HG02642 (cell line): ENCODE measurements around the gene TLR1.

ENCODE experiments used
- ATAC-seq: cut with Tn5 transposase; IDR thresholded peaks from one replicate; pipeline ENCODE4 v1.9.1; 2021; ENCODE audit warnings: mild to moderate bottlenecking; ENCODE audit not compliant: unreplicated experiment, poor library complexity

Gene TLR1

GRCh38 chr4:38804654-38805295, at the start of gene TLR1:
Gene TLR1, minus strand, starts transcription at chr4:38804791. Its CDS starts 5,960 bp downstream, at chr4:38798831.
- peak; percentile 19 for ATAC-seq

GRCh38 chr4:38846015-38846414, 41.4 kb upstream of the TLR1 start:
- ATAC-seq = no peak

- no peak for ATAC-seq
Measured at GRCh38 chr4:38842994-38843393, 38.4 kb upstream of the TLR1 start.

- no peak for ATAC-seq
Measured at GRCh38 chr4:38837849-38838248, 33.3 kb upstream of the TLR1 start.

- ATAC-seq = no peak
Measured at GRCh38 chr4:38837334-38837733, 32.7 kb upstream of the TLR1 start.

GRCh38 chr4:38834570-38834969, 30.0 kb upstream of the TLR1 start:
- no peak for ATAC-seq

- no peak for ATAC-seq
Measured at GRCh38 chr4:38832624-38833528, 28.3 kb upstream of the TLR1 start.

GRCh38 chr4:38832206-38832605, 27.6 kb upstream of the TLR1 start:
- ATAC-seq = no peak

GRCh38 chr4:38831653-38832052, 27.1 kb upstream of the TLR1 start:
- no peak for ATAC-seq

- no peak for ATAC-seq
Measured at GRCh38 chr4:38829237-38829636, 24.6 kb upstream of the TLR1 start.

- ATAC-seq = no peak
Measured at GRCh38 chr4:38823766-38824165, 19.2 kb upstream of the TLR1 start.

- no peak for ATAC-seq
Measured at GRCh38 chr4:38822748-38823303, 18.2 kb upstream of the TLR1 start.

- ATAC-seq = no peak
Measured at GRCh38 chr4:38821739-38822138, 17.1 kb upstream of the TLR1 start.

- ATAC-seq = peak; percentile 51
Measured at GRCh38 chr4:38820329-38821061, 15.9 kb upstream of the TLR1 start.

- ATAC-seq = no peak
Measured at GRCh38 chr4:38819569-38819968, 15.0 kb upstream of the TLR1 start.

- ATAC-seq = peak; percentile 61
Measured at GRCh38 chr4:38818441-38818976, 13.9 kb upstream of the TLR1 start.

- ATAC-seq = no peak
Measured at GRCh38 chr4:38815885-38816782, 11.5 kb upstream of the TLR1 start.

- no peak for ATAC-seq
Measured at GRCh38 chr4:38814386-38814785, 9.8 kb upstream of the TLR1 start.

- ATAC-seq = no peak
Measured at GRCh38 chr4:38811297-38811696, 6.7 kb upstream of the TLR1 start.
